A549 (cell line): ENCODE results near the gene PIP4K2B. TPM values are rescaled to one million over a fixed set of nuclear protein-coding genes. Genes with fewer than 3 reads are reported as not detected.

Experiments used
- ATAC-seq, 2 experiments: fragments of 200-7000 bp in 1 of 2; fragments of >200 bp in 1 of 2; cut with Nextera tagmentation in 1 of 2; cut with Tn5 transposase in 1 of 2; 3 replicates each; pipeline versions ENCODE4 v1.8.0 to v1.9.1; 2018 to 2020; ENCODE audit warnings: mild to moderate bottlenecking in 1 of 2, moderate library complexity in 1 of 2
- CTCF ChIA-PET: fragments of 300-600 bp; sonication (Branson Sonifier 250); formaldehyde crosslinking; extraction: SDS; loops from one replicate; lab custom pipeline; 2021; ENCODE audit warnings: antibody characterized with exemption, inconsistent platforms; lab: Yijun Ruan, JAX
- POLR2A ChIA-PET: fragments of 350-600 bp; formaldehyde crosslinking; extraction: SDS; loops from one replicate; lab custom pipeline; 2021; ENCODE audit warnings: antibody characterized with exemption, inconsistent platforms; lab: Yijun Ruan, JAX
- DNase-seq, 2 experiments: peaks; one replicate each; pipeline versions ENCODE4 v3.0.0 to v3.0.0-alpha.2; 2011 to 2016; ENCODE audit warnings: low read depth in 1 of 2, low spot score in 1 of 2
- FAIRE-seq: peaks from 2 replicates; lab custom pipeline; 2011; peaks lifted over from hg19 to GRCh38; lab: Jason Lieb, UNC
- H3K27ac ChIP-seq, 2 experiments: fragments of >200 bp; sonication (Bioruptor Twin); formaldehyde crosslinking; 3 replicates each; pipeline ENCODE4 v1.5.1; 2016 to 2017
- H3K4me1 ChIP-seq: fragments of >200 bp; sonication (Bioruptor Twin); formaldehyde crosslinking; 3 replicates; pipeline ENCODE4 v1.6.1; 2016
- H3K4me2 ChIP-seq: fragments of >200 bp; sonication (Bioruptor Twin); formaldehyde crosslinking; 3 replicates; pipeline ENCODE4 v1.6.1; 2016
- H3K4me3 ChIP-seq: fragments of >200 bp; sonication (Bioruptor Twin); formaldehyde crosslinking; 3 replicates; pipeline ENCODE4 v1.5.1; 2016
- H3K9me3 ChIP-seq: fragments of >200 bp; sonication (Bioruptor Twin); formaldehyde crosslinking; 3 replicates; pipeline ENCODE4 v1.6.1; 2016
- BCL3 ChIP-seq: fragments of >200 bp; sonication (Bioruptor Twin); formaldehyde crosslinking; IDR thresholded peaks from 3 replicates; pipeline ENCODE4 v1.6.1; 2016
- CBX8 ChIP-seq: fragments of 200-600 bp; sonication (generic); IDR thresholded peaks from 2 replicates; pipeline ENCODE4 v1.6.1; 2016
- CTCF ChIP-seq: fragments of >200 bp; sonication (Bioruptor Twin); formaldehyde crosslinking; IDR thresholded peaks from 3 replicates; pipeline ENCODE4 v1.5.1; 2016
- EP300 ChIP-seq, 2 experiments: fragments of >200 bp; sonication (Bioruptor Twin); formaldehyde crosslinking; IDR thresholded peaks; 2 replicates in 1 of 2; 3 replicates in 1 of 2; pipeline ENCODE4 v1.6.1; 2016 to 2017
- ESRRA ChIP-seq: fragments of 150-350 bp; IDR thresholded peaks from 2 replicates; pipeline ENCODE4 v1.6.1; 2014; ENCODE audit warnings: mild to moderate bottlenecking, low read length, borderline replicate concordance
- FOSB ChIP-seq: fragments of 250-450 bp; sonication (Bioruptor Pico); IDR thresholded peaks from 2 replicates; pipeline ENCODE4 v1.5.0; 2020; ENCODE audit warnings: mild to moderate bottlenecking, moderate library complexity
- FOSL2 ChIP-seq, 2 experiments: fragments of 450-650 bp in 1 of 2; fragments of >200 bp in 1 of 2; sonication (Bioruptor Twin) in 1 of 2; formaldehyde crosslinking; IDR thresholded peaks; 2 replicates each; pipeline versions ENCODE4 v1.5.0 to v1.6.1; 2016 to 2020; ENCODE audit warnings: mild to moderate bottlenecking in 1 of 2, moderate library complexity in 1 of 2
- GATA3 ChIP-seq: IDR thresholded peaks from 2 replicates; pipeline ENCODE4 v1.6.1; 2012; ENCODE audit warnings: borderline replicate concordance
- HES2 ChIP-seq: fragments of >200 bp; sonication (Bioruptor Twin); formaldehyde crosslinking; IDR thresholded peaks from 2 replicates; pipeline ENCODE4 v1.6.1; 2016
- HEYL ChIP-seq: fragments of 250-450 bp; sonication (Bioruptor Pico); IDR thresholded peaks from 2 replicates; pipeline ENCODE4 v1.8.0; 2021; ENCODE audit warnings: mild to moderate bottlenecking, moderate library complexity
- HMGXB4 ChIP-seq: fragments of 250-450 bp; sonication (Bioruptor Pico); IDR thresholded peaks from 2 replicates; pipeline ENCODE4 v1.5.0; 2021; ENCODE audit warnings: mild to moderate bottlenecking, moderate library complexity, borderline replicate concordance
- HOXA7 ChIP-seq: fragments of 250-450 bp; sonication (Bioruptor Pico); IDR thresholded peaks from 2 replicates; pipeline ENCODE4 v1.5.0; 2020; ENCODE audit warnings: mild to moderate bottlenecking, moderate library complexity
- HOXB13 ChIP-seq: fragments of 250-450 bp; sonication (Bioruptor Pico); IDR thresholded peaks from 2 replicates; pipeline ENCODE4 v1.5.0; 2020; ENCODE audit warnings: low read depth, mild to moderate bottlenecking, moderate library complexity
- HOXB5 ChIP-seq: fragments of 250-450 bp; sonication (Bioruptor Pico); IDR thresholded peaks from 2 replicates; pipeline ENCODE4 v1.5.0; 2020; ENCODE audit warnings: mild to moderate bottlenecking, moderate library complexity
- KDM1A ChIP-seq: fragments of 200-600 bp; sonication (generic); IDR thresholded peaks from 2 replicates; pipeline ENCODE4 v1.6.1; 2016; ENCODE audit warnings: low read depth, mild to moderate bottlenecking
- KDM5A ChIP-seq: fragments of 200-600 bp; sonication (generic); IDR thresholded peaks from 2 replicates; pipeline ENCODE4 v1.6.1; 2016; ENCODE audit warnings: antibody characterized with exemption, mild to moderate bottlenecking
- MAX ChIP-seq: IDR thresholded peaks from 2 replicates; pipeline ENCODE4 v1.6.1; 2012
- MYC ChIP-seq: IDR thresholded peaks from 2 replicates; pipeline ENCODE4 v1.6.1; 2012; ENCODE audit warnings: mild to moderate bottlenecking, inconsistent platforms, low read length, improper control_type of control experiment, borderline replicate concordance
- NPAS2 ChIP-seq: fragments of 250-450 bp; sonication (Bioruptor Pico); IDR thresholded peaks from 2 replicates; pipeline ENCODE4 v1.8.0; 2022; ENCODE audit warnings: mild to moderate bottlenecking, moderate library complexity, borderline replicate concordance
- NR3C1 ChIP-seq: fragments of >200 bp; sonication (Bioruptor Twin); formaldehyde crosslinking; IDR thresholded peaks from 3 replicates; pipeline ENCODE4 v1.6.1; 2017
- PBX3 ChIP-seq: IDR thresholded peaks from 2 replicates; pipeline ENCODE4 v1.6.1; 2012
- PHF8 ChIP-seq: fragments of 200-600 bp; sonication (generic); IDR thresholded peaks from 2 replicates; pipeline ENCODE4 v1.6.1; 2016; ENCODE audit warnings: low read depth, mild to moderate bottlenecking, antibody characterized with exemption, moderate library complexity, borderline replicate concordance
- POLR2AphosphoS2 ChIP-seq: conservative IDR thresholded peaks from 2 replicates; pipeline ENCODE4 v1.6.1; 2012; ENCODE audit warnings: low read length, improper control_type of control experiment, inconsistent platforms
- SMC3 ChIP-seq: fragments of >200 bp; sonication (Bioruptor Twin); formaldehyde crosslinking; IDR thresholded peaks from 3 replicates; pipeline ENCODE4 v1.6.1; 2018; ENCODE audit warnings: inconsistent platforms
- ZFP36 ChIP-seq: fragments of 450-650 bp; IDR thresholded peaks from 2 replicates; pipeline ENCODE4 v1.6.1; 2014; ENCODE audit warnings: borderline replicate concordance; ENCODE audit not compliant: partially characterized antibody
- WGBS: methylation state at CpG from one replicate; pipeline ENCODE4 v1.1.6; 2017; ENCODE audit errors: missing lambda C conversion rate; 5-methylcytosine and 5-hydroxymethylcytosine counted together
- polyA plus RNA-seq, 4 experiments: library from polyadenylated mRNA; depleted of rRNA in 3 of 4; stranded (reverse); fragments of >200 nt; fragmentation: RNase III in 1 of 4; extraction: RNeasy Plus Mini Kit Qiagen cat#74134 plus additional on column Dnase treatment in 1 of 4; gene quantifications; 2 replicates in 3 of 4; 3 replicates in 1 of 4; pipeline ENCODE4 v1.2.3, GENCODE V29; 2011 to 2017

PIP4K2B gene
- polyA plus RNA-seq, 2 of the 4 experiments (the other 2 are of a cell fraction), result 40.3 to 53.7 TPM

GRCh38 chr17:38797828-38798227 lies 1.5 kb downstream of the PIP4K2B start:
- TF ChIP-seq EP300 (IDR thresholded peaks at IDR 0.05), result no peak
- TF ChIP-seq GATA3, result 0 out of 2 replicates have a peak, but pooled peaks have one; percentile 10
- no peak for TF ChIP-seq PBX3
- no peak for ATAC-seq
- no peak for FAIRE-seq
- H3K4me2 ChIP-seq, result peak overlapping the region; percentile 93
- ChIA-PET CTCF (interaction anchor here (1.2 to 3.2 kb wide), 5 partner anchors 10 to 63 kb away, joined by 3 to 17 read pairs (median 4); no protein-coding TSS in a partner anchor), POLR2A (interaction anchor here (1.1 kb wide), 1 partner anchor 56 kb away, joined by 4 read pairs; no protein-coding TSS in a partner anchor)
- H3K9me3 ChIP-seq, result no peaks in the 10 kb centered on the region
- H3K4me3 ChIP-seq, result peak overlapping the region; percentile 91; the same call in 2 of the 3 replicates
- no peak for DNase-seq
- WGBS, result 95% methylated on average over 6 of the region's 6 CpGs
- peaks cover 27% of the 10 kb centered on the region for H3K4me1 ChIP-seq
- H3K27ac ChIP-seq, result peak overlapping the region in 1 of 2 experiments; percentile 92; a peak in 2 of 6 replicates

GRCh38 chr17:38797158-38797490 lies 2.2 kb downstream of the PIP4K2B start:
- Histone ChIP-seq H3K27ac (no peak overlapping the region), H3K4me3 (no peak overlapping the region), H3K4me1 (peaks cover 27% of the 10 kb centered on the region), H3K9me3 (no peaks in the 10 kb centered on the region), H3K4me2 (peak overlapping the region; percentile 93)
- CTCF ChIA-PET, result interaction anchor here (0.6 to 3.2 kb wide), 5 partner anchors 9 to 62 kb away, joined by 3 to 17 read pairs (median 4); no protein-coding TSS in a partner anchor
- 95% methylated on average over 5 of the region's 5 CpGs for WGBS
- DNase-seq, result no peak
- ATAC-seq, result no peak
- POLR2A ChIA-PET, result no interaction called here
- no peak for TF ChIP-seq BCL3
- no peak for TF ChIP-seq NPAS2 (CRISPR knock-in tag)
- no peak for TF ChIP-seq POLR2AphosphoS2
- TF ChIP-seq ZFP36, result no peak
- no peak for TF ChIP-seq FOSL2 (IDR thresholded peaks at IDR 0.05)
- TF ChIP-seq FOSL2 (CRISPR knock-in tag; IDR thresholded peaks at IDR 0.05), result no peak
- no peak for TF ChIP-seq SMC3
- TF ChIP-seq NR3C1, result no peak
- no peak for TF ChIP-seq KDM1A
- no peak for TF ChIP-seq CBX8
- no peak for TF ChIP-seq HOXA7
- no peak for FAIRE-seq

GRCh38 chr17:38796451-38797157 lies 2.8 kb downstream of the PIP4K2B start:
- DNase-seq (no peak), ATAC-seq (no peak), FAIRE-seq (no peak)
- POLR2A ChIA-PET, result no interaction called here
- Histone ChIP-seq H3K4me3 (no peak overlapping the region), H3K27ac (no peak overlapping the region), H3K4me2 (peak overlapping the region; percentile 9; the same call in 1 of the 3 replicates), H3K9me3 (no peaks in the 10 kb centered on the region), H3K4me1 (peaks cover 27% of the 10 kb centered on the region)
- TF ChIP-seq PBX3 (no peak), HOXB13 (no peak), HOXB5 (CRISPR knock-in tag) (no peak), HMGXB4 (CRISPR knock-in tag) (no peak), KDM5A (no peak), FOSB (CRISPR knock-in tag) (no peak), MAX (no peak), CBX8 (no peak), MYC (no peak), PHF8 (no peak), HES2 (no peak), HEYL (CRISPR knock-in tag) (no peak), CTCF (no peak), ESRRA (no peak)
- CTCF ChIA-PET, result interaction anchor here (0.6 to 3.2 kb wide), 2 partner anchors 9 to 18 kb away, joined by 3 to 17 read pairs; no protein-coding TSS in a partner anchor
- WGBS, result 89% methylated on average over 5 of the region's 5 CpGs
